GM19452 (cell line): ENCODE results near the gene S100A5.
"Not testable (repeated sequence)": the region's sequence is repeated elsewhere in the genome, so short reads cannot be mapped to it uniquely, and the experiment has no call there.

Experiments used
- ATAC-seq: cut with Tn5 transposase; IDR thresholded peaks from one replicate; pipeline ENCODE4 v1.9.1; 2021; ENCODE audit not compliant: unreplicated experiment

S100A5 gene

GRCh38 chr1:153540394-153541361 is at the start of gene S100A5:
S100A5 (minus strand) TSS chr1:153540934; CDS start chr1:153540191, 743 bp downstream.
- no peak for ATAC-seq

GRCh38 chr1:153588482-153588881 is 47.7 kb upstream of the S100A5 start:
- ATAC-seq = no peak

- ATAC-seq = not testable (repeated sequence)
Measured at GRCh38 chr1:153588033-153588432, 47.3 kb upstream of the S100A5 start.

GRCh38 chr1:153587314-153587713 is 46.6 kb upstream of the S100A5 start:
- no peak for ATAC-seq

GRCh38 chr1:153586347-153586746 is 45.6 kb upstream of the S100A5 start:
- no peak for ATAC-seq

GRCh38 chr1:153585006-153585405 is 44.3 kb upstream of the S100A5 start:
- ATAC-seq = no peak

GRCh38 chr1:153583976-153584375 is 43.2 kb upstream of the S100A5 start:
- ATAC-seq = no peak

GRCh38 chr1:153583514-153583913 is 42.8 kb upstream of the S100A5 start:
- ATAC-seq = not testable (repeated sequence)

GRCh38 chr1:153582836-153583235 is 42.1 kb upstream of the S100A5 start:
- not testable (repeated sequence) for ATAC-seq

GRCh38 chr1:153578936-153579335 is 38.2 kb upstream of the S100A5 start:
- no peak for ATAC-seq

- no peak for ATAC-seq
Measured at GRCh38 chr1:153578490-153578889, 37.8 kb upstream of the S100A5 start.

GRCh38 chr1:153577624-153578051 is 36.9 kb upstream of the S100A5 start:
- no peak for ATAC-seq

GRCh38 chr1:153577138-153577537 is 36.4 kb upstream of the S100A5 start:
- ATAC-seq = no peak

GRCh38 chr1:153575497-153575896 is 34.8 kb upstream of the S100A5 start:
- ATAC-seq = not testable (repeated sequence)

- ATAC-seq = not testable (repeated sequence)
Measured at GRCh38 chr1:153575081-153575491, 34.4 kb upstream of the S100A5 start.

GRCh38 chr1:153573351-153573750 is 32.6 kb upstream of the S100A5 start:
- ATAC-seq = no peak

GRCh38 chr1:153572569-153573015 is 31.9 kb upstream of the S100A5 start:
- peak; percentile 61 for ATAC-seq

- no peak for ATAC-seq
Measured at GRCh38 chr1:153571706-153572105, 31.0 kb upstream of the S100A5 start.

- no peak for ATAC-seq
Measured at GRCh38 chr1:153570874-153571273, 30.1 kb upstream of the S100A5 start.

GRCh38 chr1:153569465-153569864 is 28.7 kb upstream of the S100A5 start:
- no peak for ATAC-seq

- no peak for ATAC-seq
Measured at GRCh38 chr1:153568367-153569099, 27.8 kb upstream of the S100A5 start.
